GM12891 (cell line): ENCODE results near the gene RAB6B.

Source experiments
- DNase-seq: peaks from one replicate; pipeline ENCODE4 v3.0.0; 2011; ENCODE audit warnings: low spot score; ENCODE audit not compliant: insufficient read length
- FAIRE-seq: peaks from 2 replicates; lab custom pipeline; 2011; peaks lifted over from hg19 to GRCh38; lab: Jason Lieb, UNC
- PAX5 ChIP-seq: IDR thresholded peaks from 2 replicates; pipeline ENCODE4 v1.6.1; 2011; ENCODE audit warnings: low read length, moderate library complexity, mild to moderate bottlenecking; ENCODE audit not compliant: insufficient read depth, severe bottlenecking
- POLR2A ChIP-seq: IDR thresholded peaks from 2 replicates; pipeline ENCODE4 v1.6.1; 2011; ENCODE audit warnings: low read depth, low read length, control low read depth
- POLR2AphosphoS5 ChIP-seq: IDR thresholded peaks from 2 replicates; pipeline ENCODE4 v1.6.1; 2011; ENCODE audit warnings: low read depth, low read length, control low read depth
- POU2F2 ChIP-seq: IDR thresholded peaks from 2 replicates; pipeline ENCODE4 v1.6.1; 2011; ENCODE audit warnings: low read depth, mild to moderate bottlenecking, control low read depth, low read length, moderate library complexity
- SPI1 ChIP-seq: IDR thresholded peaks from 2 replicates; pipeline ENCODE4 v1.6.1; 2011; ENCODE audit warnings: low read depth, low read length, control low read depth
- TAF1 ChIP-seq: IDR thresholded peaks from 2 replicates; pipeline ENCODE4 v1.6.1; 2011; ENCODE audit warnings: low read depth, low read length, control low read depth

Gene RAB6B

GRCh38 chr3:133838916-133839800 is 56.5 kb downstream of the RAB6B start:
- TF ChIP-seq POLR2A (no peak), POU2F2 (no peak), TAF1 (no peak), POLR2AphosphoS5 (no peak), SPI1 (no peak), PAX5 (no peak)
- FAIRE-seq, result no peak
- DNase-seq, result no peak

GRCh38 chr3:133838296-133838789 is 57.3 kb downstream of the RAB6B start:
- no peak for TF ChIP-seq PAX5
- no peak for TF ChIP-seq TAF1
- TF ChIP-seq POLR2AphosphoS5, result no peak
- no peak for TF ChIP-seq POLR2A
- FAIRE-seq (no peak), DNase-seq (no peak)

- no peak for FAIRE-seq
- TF ChIP-seq POLR2A (no peak), PAX5 (no peak)
- no peak for DNase-seq
Observed at GRCh38 chr3:133837487-133838295, 58.0 kb downstream of the RAB6B start.

- DNase-seq (no peak), FAIRE-seq (no peak)
- TF ChIP-seq POLR2A, result no peak
- TF ChIP-seq POLR2AphosphoS5, result no peak
- TF ChIP-seq POU2F2, result no peak
- no peak for TF ChIP-seq PAX5
- no peak for TF ChIP-seq SPI1
- no peak for TF ChIP-seq TAF1
Observed at GRCh38 chr3:133836497-133837158, 59.1 kb downstream of the RAB6B start.

GRCh38 chr3:133835961-133836360 is 59.7 kb downstream of the RAB6B start:
- DNase-seq (no peak), FAIRE-seq (no peak)
- TF ChIP-seq POLR2AphosphoS5, result no peak

- TF ChIP-seq TAF1, result no peak
- TF ChIP-seq POLR2A, result no peak
- no peak for TF ChIP-seq PAX5
- no peak for TF ChIP-seq POU2F2
- no peak for TF ChIP-seq POLR2AphosphoS5
- TF ChIP-seq SPI1, result no peak
- DNase-seq (no peak), FAIRE-seq (no peak)
Observed at GRCh38 chr3:133835418-133835743, 60.3 kb downstream of the RAB6B start.

GRCh38 chr3:133834621-133835417 is 60.9 kb downstream of the RAB6B start:
- FAIRE-seq (peak; percentile 41), DNase-seq (no peak)
- TF ChIP-seq TAF1 (no peak), POU2F2 (no peak), POLR2AphosphoS5 (no peak), PAX5 (no peak)

- no peak for FAIRE-seq
- TF ChIP-seq SPI1 (no peak), TAF1 (no peak), POLR2AphosphoS5 (no peak)
- no peak for DNase-seq
Observed at GRCh38 chr3:133833880-133834620, 61.6 kb downstream of the RAB6B start.

- no peak for FAIRE-seq
- no peak for DNase-seq
- TF ChIP-seq POLR2AphosphoS5 (no peak), TAF1 (no peak), PAX5 (no peak), SPI1 (no peak), POLR2A (no peak), POU2F2 (no peak)
Observed at GRCh38 chr3:133833267-133833666, 62.4 kb downstream of the RAB6B start.
